SU-DHL-6 (cell line): ENCODE data around the gene SPRYD7.

Experiments used
- H2AFZ ChIP-seq: fragments of 200-600 bp; sonication (generic); 2 replicates; pipeline ENCODE4 v1.6.1; 2014; ENCODE audit warnings: low read depth, mild to moderate bottlenecking, moderate library complexity, mixed read lengths, antibody characterized with exemption, low read length; ENCODE audit not compliant: severe bottlenecking
- H3F3A ChIP-seq: fragments of 200-600 bp; shearing (Covaris generic); 2 replicates; pipeline ENCODE4 v1.6.0; 2016; ENCODE audit warnings: antibody characterized with exemption, mild to moderate bottlenecking; ENCODE audit not compliant: insufficient read depth
- H3K27ac ChIP-seq: fragments of 200-600 bp; sonication (generic); 2 replicates; pipeline ENCODE4 v1.5.1; 2016; ENCODE audit warnings: low read depth, mild to moderate bottlenecking, low read length, moderate library complexity, mixed read lengths
- H3K27me3 ChIP-seq: fragments of 200-600 bp; sonication (generic), shearing (Covaris generic); 2 replicates; pipeline ENCODE4 v1.6.0; 2014; ENCODE audit warnings: mild to moderate bottlenecking, low read length
- H3K36me3 ChIP-seq: fragments of 200-600 bp; sonication (generic); 2 replicates; pipeline ENCODE4 v1.6.1; 2014; ENCODE audit warnings: mild to moderate bottlenecking, low read length, mixed read lengths
- H3K4me2 ChIP-seq: fragments of 300-600, 200-600 bp; shearing (Covaris generic), sonication (generic); 2 replicates; pipeline ENCODE4 v1.6.0; 2014; ENCODE audit warnings: low read length, low read depth, mild to moderate bottlenecking; ENCODE audit not compliant: poor library complexity, severe bottlenecking
- H3K4me3 ChIP-seq: fragments of 200-600 bp; sonication (generic); 2 replicates; pipeline ENCODE4 v1.5.1; 2014; ENCODE audit warnings: antibody characterized with exemption, low read length, mild to moderate bottlenecking, mixed read lengths; ENCODE audit not compliant: insufficient read depth, poor library complexity, severe bottlenecking
- H3K79me2 ChIP-seq: fragments of 200-600 bp; sonication (generic); 2 replicates; pipeline ENCODE4 v1.6.1; 2014; ENCODE audit warnings: mild to moderate bottlenecking, low read length, moderate library complexity; ENCODE audit not compliant: insufficient read depth
- H3K9ac ChIP-seq: fragments of 200-600 bp; sonication (generic); 2 replicates; pipeline ENCODE4 v1.7.0; 2014; ENCODE audit warnings: mild to moderate bottlenecking, low read length
- H3K9me2 ChIP-seq: fragments of 200-600 bp; sonication (generic); replicated peaks from 2 replicates; pipeline ENCODE4 v1.6.1; 2014; ENCODE audit warnings: low read length; ENCODE audit not compliant: insufficient read depth
- H3K9me3 ChIP-seq: fragments of 200-600 bp; sonication (generic); 2 replicates; pipeline ENCODE4 v1.6.1; 2014; ENCODE audit warnings: low read length, mixed read lengths; ENCODE audit not compliant: insufficient read depth
- H4K20me1 ChIP-seq: fragments of 200-600 bp; sonication (generic); 2 replicates; pipeline ENCODE4 v1.6.1; 2014; ENCODE audit warnings: low read depth, mild to moderate bottlenecking, antibody characterized with exemption, low read length, moderate library complexity, mixed read lengths
- EZH2phosphoT487 ChIP-seq: fragments of 200-600 bp; sonication (generic), shearing (Covaris generic); conservative IDR thresholded peaks from 2 replicates; pipeline ENCODE4 v1.6.1; 2018; ENCODE audit warnings: mild to moderate bottlenecking, antibody characterized with exemption, low read length, moderate library complexity, mixed read lengths
- TF ChIP-seq, protein P1 (sequence below): fragments of 200-600 bp; sonication (generic); IDR thresholded peaks from one replicate; pipeline ENCODE4 v1.5.1; 2017; ENCODE audit warnings: antibody characterized with exemption, mild to moderate bottlenecking, low read length, moderate library complexity; ENCODE audit not compliant: insufficient read depth, poor library complexity, severe bottlenecking

SPRYD7 gene

DNA sequence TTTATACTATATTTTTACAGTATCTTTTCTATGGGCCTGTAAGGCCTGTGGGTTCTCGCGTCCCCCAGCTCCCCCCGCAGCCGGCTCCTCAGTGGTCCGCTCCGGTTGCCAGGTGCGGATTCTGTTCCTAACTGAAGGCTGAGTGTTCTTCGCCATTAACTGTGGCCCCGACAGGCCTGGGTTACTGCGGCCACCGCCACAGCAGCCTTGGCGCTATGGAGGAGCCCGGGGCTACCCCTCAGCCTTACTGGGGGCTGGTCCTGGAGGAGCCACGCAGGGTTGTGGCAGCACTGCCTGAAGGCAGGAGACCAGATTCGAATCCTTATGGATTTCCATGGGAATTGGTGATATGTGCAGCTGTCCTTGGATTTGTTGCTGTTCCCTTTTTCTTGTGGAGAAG is 45.8 kb downstream of the SPRYD7 start:
- no peak overlapping the region for H2AFZ ChIP-seq
- H3F3A ChIP-seq: no peaks in the 10 kb centered on the region
- TF ChIP-seq, protein P1, sequence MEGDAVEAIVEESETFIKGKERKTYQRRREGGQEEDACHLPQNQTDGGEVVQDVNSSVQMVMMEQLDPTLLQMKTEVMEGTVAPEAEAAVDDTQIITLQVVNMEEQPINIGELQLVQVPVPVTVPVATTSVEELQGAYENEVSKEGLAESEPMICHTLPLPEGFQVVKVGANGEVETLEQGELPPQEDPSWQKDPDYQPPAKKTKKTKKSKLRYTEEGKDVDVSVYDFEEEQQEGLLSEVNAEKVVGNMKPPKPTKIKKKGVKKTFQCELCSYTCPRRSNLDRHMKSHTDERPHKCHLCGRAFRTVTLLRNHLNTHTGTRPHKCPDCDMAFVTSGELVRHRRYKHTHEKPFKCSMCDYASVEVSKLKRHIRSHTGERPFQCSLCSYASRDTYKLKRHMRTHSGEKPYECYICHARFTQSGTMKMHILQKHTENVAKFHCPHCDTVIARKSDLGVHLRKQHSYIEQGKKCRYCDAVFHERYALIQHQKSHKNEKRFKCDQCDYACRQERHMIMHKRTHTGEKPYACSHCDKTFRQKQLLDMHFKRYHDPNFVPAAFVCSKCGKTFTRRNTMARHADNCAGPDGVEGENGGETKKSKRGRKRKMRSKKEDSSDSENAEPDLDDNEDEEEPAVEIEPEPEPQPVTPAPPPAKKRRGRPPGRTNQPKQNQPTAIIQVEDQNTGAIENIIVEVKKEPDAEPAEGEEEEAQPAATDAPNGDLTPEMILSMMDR: no peak
- TF ChIP-seq EZH2phosphoT487: no peak
- no peak overlapping the region for H3K9ac ChIP-seq
- no peak overlapping the region for H3K4me2 ChIP-seq
- no peaks in the 10 kb centered on the region for H3K36me3 ChIP-seq
- no peaks in the 10 kb centered on the region for H3K9me3 ChIP-seq
- no peak overlapping the region for H3K4me3 ChIP-seq
- no peaks in the 10 kb centered on the region for H4K20me1 ChIP-seq
- no peaks in the 10 kb centered on the region for H3K79me2 ChIP-seq
- H3K27me3 ChIP-seq: no peaks in the 10 kb centered on the region
- no peak overlapping the region for H3K27ac ChIP-seq
- H3K9me2 ChIP-seq: no peaks in the 10 kb centered on the region

- no peaks in the 10 kb centered on the region for H4K20me1 ChIP-seq
- no peaks in the 10 kb centered on the region for H3K27me3 ChIP-seq
- H3K4me2 ChIP-seq: no peak overlapping the region
- H3F3A ChIP-seq: no peaks in the 10 kb centered on the region
- H3K4me3 ChIP-seq: no peak overlapping the region
- H3K9me2 ChIP-seq: no peaks in the 10 kb centered on the region
- no peak overlapping the region for H3K27ac ChIP-seq
- H3K9me3 ChIP-seq: peaks cover 36% of the 10 kb centered on the region; the same call in 1 of the 2 replicates
- no peak overlapping the region for H2AFZ ChIP-seq
- no peaks in the 10 kb centered on the region for H3K36me3 ChIP-seq
- H3K9ac ChIP-seq: no peak overlapping the region
- H3K79me2 ChIP-seq: no peaks in the 10 kb centered on the region
- TF ChIP-seq, protein P1: no peak
- no peak for TF ChIP-seq EZH2phosphoT487
Measured at GRCh38 chr13:49878682-49879081, 57.5 kb downstream of the SPRYD7 start.

DNA sequence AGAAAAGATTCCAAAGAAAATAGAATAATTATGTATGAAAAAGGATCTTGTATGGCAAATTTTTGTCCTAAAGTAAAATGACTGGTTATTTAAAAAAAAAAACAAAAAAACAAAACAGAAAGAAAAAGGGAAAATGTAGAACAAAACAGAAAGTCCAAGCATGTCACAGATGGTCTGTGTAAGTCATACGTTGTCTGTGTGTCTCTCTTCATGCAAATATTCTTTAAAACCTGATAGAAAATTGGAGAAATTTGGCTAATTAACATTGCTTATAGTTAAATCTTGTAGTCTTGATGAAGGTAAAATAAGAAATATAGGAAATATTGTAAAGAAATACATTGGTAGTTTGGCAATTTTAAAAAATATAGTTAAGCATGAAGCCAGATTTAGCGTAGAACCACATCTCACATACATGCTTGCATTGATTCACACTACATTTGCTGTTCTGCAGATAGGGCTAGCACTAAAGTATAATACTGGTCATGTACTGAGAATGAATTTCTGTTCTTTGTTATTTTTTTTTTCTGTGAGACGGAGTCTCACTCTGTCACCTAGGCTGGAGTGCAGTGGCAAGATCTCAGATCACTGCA is 58.4 kb downstream of the SPRYD7 start:
- peaks cover 42% of the 10 kb centered on the region; the same call in 1 of the 2 replicates for H3K9me3 ChIP-seq
- H3K4me3 ChIP-seq: no peak overlapping the region
- TF ChIP-seq, protein P1: no peak
- TF ChIP-seq EZH2phosphoT487: no peak
- no peak overlapping the region for H2AFZ ChIP-seq
- no peaks in the 10 kb centered on the region for H3K36me3 ChIP-seq
- H3K4me2 ChIP-seq: no peak overlapping the region
- H3K79me2 ChIP-seq: no peaks in the 10 kb centered on the region
- no peaks in the 10 kb centered on the region for H3K27me3 ChIP-seq
- H3F3A ChIP-seq: no peaks in the 10 kb centered on the region
- no peak overlapping the region for H3K9ac ChIP-seq
- no peaks in the 10 kb centered on the region for H4K20me1 ChIP-seq
- no peaks in the 10 kb centered on the region for H3K9me2 ChIP-seq
- no peak overlapping the region for H3K27ac ChIP-seq
